Mesodermal cell (in vitro differentiated cells): ENCODE data around the gene HYDIN. TPM values are rescaled to one million over a fixed set of nuclear protein-coding genes. Genes with fewer than 3 reads are reported as not detected.

Experiments used
- H3K27ac ChIP-seq: 2 replicates; pipeline ENCODE4 v1.7.0; 2013; ENCODE audit warnings: mild to moderate bottlenecking, low read depth, low read length, moderate library complexity; ENCODE audit not compliant: severe bottlenecking
- H3K36me3 ChIP-seq: 2 replicates; pipeline ENCODE4 v1.7.1; 2013; ENCODE audit warnings: mild to moderate bottlenecking, low read length, moderate library complexity; ENCODE audit not compliant: control insufficient read depth, insufficient read depth
- H3K4me1 ChIP-seq: one replicate; pipeline ENCODE4 v1.7.1; 2013; ENCODE audit warnings: mild to moderate bottlenecking, low read length; ENCODE audit not compliant: insufficient read depth, control insufficient read depth, poor library complexity, severe bottlenecking
- H3K4me3 ChIP-seq: 2 replicates; pipeline ENCODE4 v1.7.0; 2013; ENCODE audit warnings: low read length, control low read depth, mild to moderate bottlenecking; ENCODE audit not compliant: insufficient read depth, poor library complexity, severe bottlenecking; ENCODE audit errors: extremely low read depth
- H3K9me3 ChIP-seq: 2 replicates; pipeline ENCODE4 v1.7.1; 2013; ENCODE audit warnings: mild to moderate bottlenecking, low read length, moderate library complexity; ENCODE audit not compliant: control insufficient read depth
- WGBS, 2 experiments: methylation state at CpG; one replicate each; pipeline ENCODE4 v1.1.5; 2013; ENCODE audit warnings: missing lambda C conversion rate in 2 of 2; ENCODE audit not compliant: insufficient coverage in 2 of 2; 5-methylcytosine and 5-hydroxymethylcytosine counted together
- polyA plus RNA-seq, 2 experiments: library from polyadenylated mRNA; stranded (reverse); fragments of 50-300 nt; gene quantifications; one replicate each; pipeline ENCODE4 v1.2.3, GENCODE V29; 2013

HYDIN gene
- polyA plus RNA-seq (2013, experiment 1 of 2): 1.1 TPM
- polyA plus RNA-seq (2013, experiment 2 of 2): 0.71 TPM

DNA sequence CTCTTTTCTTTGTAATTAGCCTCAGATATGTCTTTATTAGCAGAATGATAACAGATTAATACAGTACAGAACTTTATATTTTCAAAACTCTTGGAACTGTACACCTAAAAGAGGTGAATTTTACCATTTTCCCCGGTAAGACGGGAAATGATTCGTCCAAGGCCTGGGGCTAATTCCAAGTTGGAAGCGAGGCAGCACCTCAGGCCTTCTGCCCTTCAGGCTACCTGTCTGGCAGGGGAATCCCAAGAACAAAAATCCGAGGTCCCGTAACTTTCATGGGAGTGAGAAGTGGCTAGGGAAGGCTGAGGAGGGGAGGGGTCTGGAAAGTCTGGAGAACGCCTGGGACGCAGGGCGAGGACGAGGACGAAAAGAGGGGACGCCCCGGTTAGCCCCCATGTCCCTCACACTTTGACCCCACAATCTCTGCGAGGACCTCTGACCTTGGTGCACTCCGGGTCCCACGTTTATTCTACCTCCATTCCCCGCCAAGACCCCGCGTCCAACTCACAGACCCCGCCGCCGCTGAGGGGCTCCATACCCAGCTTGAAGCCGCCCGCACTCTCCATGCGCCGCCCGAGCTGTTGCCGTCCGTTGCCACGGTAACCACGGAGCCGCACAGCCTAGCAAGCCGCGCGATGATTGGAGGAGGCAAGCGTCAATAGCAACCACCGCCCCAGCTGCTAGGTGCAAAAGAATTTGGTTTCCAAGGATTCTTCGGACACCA lies at the start of gene HYDIN:
HYDIN (minus strand) TSS at position 601 of the 724 bp plus-strand sequence. CDS start 43,827 bp downstream, outside the sequence.
- Histone ChIP-seq H3K9me3 (peaks cover 11% of the 10 kb centered on the region), H3K4me1 (no peaks in the 10 kb centered on the region)
- 11 to 12% methylated on average over 28 to 35 of the region's 38 CpGs for WGBS, 2 experiments

DNA sequence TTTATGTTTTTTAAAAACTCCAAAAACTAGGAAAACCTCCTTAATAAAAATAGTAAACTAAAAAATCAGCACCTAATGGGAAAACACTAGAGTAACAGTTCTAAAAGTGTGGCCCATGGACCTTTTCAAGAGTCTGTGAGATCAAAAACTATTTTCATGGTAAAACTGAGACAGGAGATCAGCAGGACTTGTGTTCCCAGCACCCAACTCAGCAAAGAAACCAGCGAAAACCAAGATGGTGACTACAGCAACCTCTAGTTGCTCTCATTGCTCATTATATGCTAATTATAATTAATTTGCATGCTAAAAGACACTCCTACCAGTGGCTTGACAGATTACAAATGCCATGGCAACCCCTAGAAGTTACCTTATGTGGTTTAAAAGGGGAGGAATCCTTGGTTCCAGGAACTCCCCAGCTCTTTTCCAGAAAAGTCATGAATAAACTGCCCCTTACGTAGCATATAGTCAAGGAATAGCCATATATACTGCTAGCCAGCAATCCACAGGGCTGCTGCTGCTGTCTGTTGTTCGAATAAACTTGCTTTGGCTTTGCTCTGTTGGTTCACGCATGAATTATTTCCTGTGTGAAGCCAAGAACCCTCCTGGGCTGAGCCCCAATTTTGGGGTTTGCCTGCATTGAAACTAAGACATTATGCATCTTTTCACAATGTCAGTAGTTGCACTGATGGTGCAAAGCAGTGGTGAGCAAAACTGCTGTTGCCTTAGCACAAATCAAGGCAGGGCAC lies 46.2 kb upstream of the HYDIN start:
- H3K4me1 ChIP-seq: no peaks in the 10 kb centered on the region
- 88 to 96% methylated on average over 2 to 3 of the region's 4 CpGs for WGBS, 2 experiments
- peaks cover 5% of the 10 kb centered on the region for H3K9me3 ChIP-seq
- H3K4me3 ChIP-seq: no peak overlapping the region
- no peak overlapping the region for H3K27ac ChIP-seq
- no peaks in the 10 kb centered on the region for H3K36me3 ChIP-seq

More for the DNA sequence above, at the start of gene HYDIN:
- peak within 1 kb of the TSS; percentile 38 for H3K4me3 ChIP-seq
- H3K27ac ChIP-seq: no peak within 1 kb of the TSS
- no peaks in the 10 kb centered on the region for H3K36me3 ChIP-seq

DNA sequence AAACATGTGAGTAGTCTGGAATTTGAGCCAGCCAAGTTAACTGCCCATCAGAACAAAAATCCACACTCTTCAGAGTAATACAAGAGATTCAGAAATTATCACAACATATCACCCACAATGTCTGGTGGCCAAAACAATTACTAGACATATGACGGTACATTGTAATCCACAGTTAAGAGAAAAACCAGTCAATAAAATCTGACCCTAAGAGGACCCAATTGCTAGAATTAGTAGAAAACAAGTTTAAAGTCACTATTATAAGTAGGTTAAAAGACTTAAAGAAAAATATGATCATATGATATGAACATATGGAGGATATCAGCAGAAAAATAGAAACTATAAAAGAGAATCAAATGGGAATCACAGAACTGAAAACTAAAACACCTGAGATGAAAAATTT lies 42.9 kb upstream of the HYDIN start:
- Histone ChIP-seq H3K9me3 (peaks cover 5% of the 10 kb centered on the region), H3K4me1 (no peaks in the 10 kb centered on the region), H3K36me3 (no peaks in the 10 kb centered on the region), H3K27ac (no peak overlapping the region), H3K4me3 (no peak overlapping the region)
- WGBS, 2 experiments: no CpG with 5 or more reads among the region's 1 CpG

- no peaks in the 10 kb centered on the region for H3K4me1 ChIP-seq
- no peaks in the 10 kb centered on the region for H3K9me3 ChIP-seq
- no CpG with 5 or more reads among the region's 3 CpGs for WGBS, 2 experiments
- H3K4me3 ChIP-seq: no peak overlapping the region
- H3K36me3 ChIP-seq: no peaks in the 10 kb centered on the region
- H3K27ac ChIP-seq: no peak overlapping the region
Observed at GRCh38 chr16:71264299-71264698, 33.8 kb upstream of the HYDIN start.

DNA sequence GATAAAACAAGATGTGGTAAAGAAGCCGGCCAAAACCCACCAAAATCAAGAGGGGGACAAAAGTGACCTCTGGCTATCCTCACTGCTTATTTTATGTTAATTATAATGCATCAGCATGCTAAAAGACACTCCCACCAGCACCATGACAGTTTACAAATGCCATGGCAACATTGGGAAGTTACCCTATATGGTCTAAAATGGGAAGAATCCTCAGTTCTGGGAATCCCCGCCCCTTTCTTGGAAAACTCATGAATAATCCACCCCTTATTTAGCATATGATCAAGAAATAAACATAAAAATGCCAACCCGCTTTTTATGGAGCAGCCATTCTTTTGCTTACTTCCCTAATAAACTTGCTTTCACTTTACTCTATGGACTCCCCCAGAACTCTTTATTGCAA lies 33.1 kb upstream of the HYDIN start:
- Histone ChIP-seq H3K36me3 (no peaks in the 10 kb centered on the region), H3K27ac (no peak overlapping the region), H3K9me3 (no peaks in the 10 kb centered on the region), H3K4me1 (no peaks in the 10 kb centered on the region), H3K4me3 (no peak overlapping the region)
- 83 to 89% methylated on average over 2 of the region's 3 CpGs for WGBS, 2 experiments

GRCh38 chr16:71262391-71262790 lies 31.9 kb upstream of the HYDIN start:
- no peaks in the 10 kb centered on the region for H3K4me1 ChIP-seq
- no peak overlapping the region for H3K27ac ChIP-seq
- H3K4me3 ChIP-seq: no peak overlapping the region
- no peaks in the 10 kb centered on the region for H3K36me3 ChIP-seq
- no peaks in the 10 kb centered on the region for H3K9me3 ChIP-seq
- 80 to 100% methylated on average over 2 to 4 of the region's 5 CpGs for WGBS, 2 experiments

DNA sequence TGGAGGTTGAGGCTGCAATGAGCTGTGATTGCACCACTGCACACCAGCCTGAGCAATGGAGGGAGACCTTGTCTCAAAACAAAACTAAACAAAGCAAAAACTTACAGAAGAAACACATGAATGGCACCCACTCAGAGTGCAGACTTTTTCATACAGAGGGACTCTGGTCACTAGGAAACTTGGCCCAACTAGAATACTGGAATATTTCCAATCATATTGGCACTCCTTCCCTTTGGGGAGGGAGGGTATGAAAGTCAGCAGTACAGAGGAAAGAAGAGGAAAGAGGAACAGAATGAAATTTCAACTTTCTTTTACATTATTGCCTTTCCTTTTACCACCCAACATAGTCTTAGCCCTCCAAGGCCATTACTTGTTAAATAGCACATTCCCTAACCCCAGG lies 30.5 kb upstream of the HYDIN start:
- Histone ChIP-seq H3K9me3 (no peaks in the 10 kb centered on the region), H3K4me1 (no peaks in the 10 kb centered on the region), H3K4me3 (no peak overlapping the region), H3K27ac (no peak overlapping the region), H3K36me3 (no peaks in the 10 kb centered on the region)

DNA sequence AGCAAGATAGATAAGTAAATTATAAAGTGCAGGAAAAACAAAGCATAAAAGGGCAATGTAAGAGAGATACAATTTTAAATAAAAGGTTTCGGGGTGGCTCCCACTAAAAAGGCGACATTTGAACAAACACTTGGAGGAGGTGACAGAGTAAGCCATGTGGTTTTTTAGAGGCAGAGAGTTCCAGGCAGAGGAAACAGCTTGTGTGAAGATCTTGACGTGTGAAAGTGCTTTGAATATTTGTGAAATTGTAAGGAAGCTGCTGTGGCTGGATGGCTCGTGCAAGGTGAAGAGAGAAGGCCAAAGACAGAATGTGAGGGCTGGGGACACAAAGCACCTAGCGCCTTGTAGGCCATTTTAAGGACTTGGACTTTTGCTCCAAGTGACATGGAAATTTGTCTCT lies 28.6 kb upstream of the HYDIN start:
- Histone ChIP-seq H3K4me1 (no peaks in the 10 kb centered on the region), H3K27ac (no peak overlapping the region), H3K4me3 (no peak overlapping the region), H3K9me3 (no peaks in the 10 kb centered on the region), H3K36me3 (no peaks in the 10 kb centered on the region)
- 85 to 90% methylated on average over 5 of the region's 5 CpGs for WGBS, 2 experiments

- 67 to 80% methylated on average over 1 of the region's 1 CpG for WGBS, 2 experiments
- Histone ChIP-seq H3K4me3 (no peak overlapping the region), H3K36me3 (no peaks in the 10 kb centered on the region), H3K9me3 (no peaks in the 10 kb centered on the region), H3K27ac (no peak overlapping the region), H3K4me1 (no peaks in the 10 kb centered on the region)
Observed at GRCh38 chr16:71258372-71258771, 27.9 kb upstream of the HYDIN start.

DNA sequence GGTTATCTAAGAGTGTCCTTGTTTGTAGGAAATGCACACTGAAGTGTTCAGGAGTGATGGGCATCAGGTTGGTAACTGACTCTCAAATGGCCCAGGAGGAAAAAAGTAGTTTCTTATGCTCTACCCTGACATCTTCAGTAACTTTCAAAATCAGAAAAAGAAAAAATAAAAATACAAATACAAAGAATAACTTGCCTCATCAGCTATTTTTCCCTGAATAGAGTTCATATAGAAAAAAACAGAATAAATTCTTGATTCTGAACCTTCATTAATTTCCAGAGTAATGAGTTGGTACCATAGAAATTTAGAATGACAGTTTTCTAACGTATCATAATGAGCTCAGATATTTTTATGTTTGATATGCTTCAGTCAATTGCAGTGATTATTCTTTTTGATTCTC lies 27.2 kb upstream of the HYDIN start:
- H3K36me3 ChIP-seq: no peaks in the 10 kb centered on the region
- H3K27ac ChIP-seq: no peak overlapping the region
- no peaks in the 10 kb centered on the region for H3K4me1 ChIP-seq
- no CpG with 5 or more reads among the region's 1 CpG for WGBS, 2 experiments
- no peak overlapping the region for H3K4me3 ChIP-seq
- no peaks in the 10 kb centered on the region for H3K9me3 ChIP-seq

- H3K4me3 ChIP-seq: no peak overlapping the region
- no peaks in the 10 kb centered on the region for H3K9me3 ChIP-seq
- H3K4me1 ChIP-seq: no peaks in the 10 kb centered on the region
- peak overlapping the region; percentile 49 for H3K27ac ChIP-seq
- no peaks in the 10 kb centered on the region for H3K36me3 ChIP-seq
- 77 to 94% methylated on average over 1 to 2 of the region's 6 CpGs for WGBS, 2 experiments
Observed at GRCh38 chr16:71255721-71256120, 25.2 kb upstream of the HYDIN start.
